ENCODE results near the gene CDH13. TPM values are rescaled to one million over a fixed set of nuclear protein-coding genes. Genes with fewer than 3 reads are reported as not detected.

The CDH13 gene
- total and polyA plus RNA-seq, 2 of the 8 experiments (the other 6 are each of a cell fraction or from before 2014, with no cell fraction given): 2.3 to 2.4 TPM

DNA sequence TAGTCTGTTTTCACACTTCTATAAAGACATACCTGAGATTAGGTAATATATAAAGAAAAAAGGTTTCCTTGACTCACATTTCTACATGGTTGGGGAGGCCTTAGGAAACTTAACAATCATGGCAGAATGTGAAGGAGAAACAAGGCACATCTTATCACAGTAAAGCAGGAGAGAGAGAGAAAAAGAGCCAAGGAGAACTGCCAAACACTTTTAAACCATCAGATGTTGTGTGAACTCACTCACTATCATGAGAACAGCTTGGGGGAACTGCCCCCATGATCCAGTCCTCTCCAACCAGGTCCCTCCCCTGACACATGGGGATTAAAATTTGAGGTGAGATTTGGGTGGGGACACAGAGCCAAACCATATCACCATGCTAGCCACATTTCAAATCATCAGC lies 547.9 kb downstream of the CDH13 start:
- H3K4me2 ChIP-seq (ENCODE audit: insufficient read depth in 1 of 2, low read depth in 2 of 2, low read length in 2 of 2): no peak overlapping the region

More for the DNA sequence above, 547.9 kb downstream of the CDH13 start:
- Histone ChIP-seq H2BK12ac (ENCODE audit: low read depth, low read length) (no peak overlapping the region), H2BK120ac (replicated peaks; ENCODE audit: low read depth, low read length) (no peak overlapping the region), H3K4me3 (ENCODE audit: extremely low read depth in 1 of 4, insufficient read depth in 2 of 4, low read depth in 3 of 4, low read length in 4 of 4) (no peak overlapping the region), H3K27me3 (replicated peaks in 1 of 4; ENCODE audit: control insufficient read depth in 3 of 4, extremely low read depth in 1 of 4, insufficient read depth in 3 of 4, low read length in 3 of 4) (no peaks in the 10 kb centered on the region), H3K9ac (replicated peaks in 1 of 4; ENCODE audit: extremely low read depth in 1 of 4, low read depth in 3 of 4, low read length in 3 of 4) (no peak overlapping the region), H3K14ac (ENCODE audit: insufficient read length) (no peak overlapping the region), H3K79me2 (ENCODE audit: control insufficient read depth in 1 of 2, insufficient read depth in 2 of 2, low read length in 2 of 2) (no peaks in the 10 kb centered on the region), H3K23me2 (ENCODE audit: low read depth, low read length) (no peaks in the 10 kb centered on the region), H2BK15ac (ENCODE audit: low read length) (no peak overlapping the region), H2BK20ac (ENCODE audit: low read length) (no peak overlapping the region), H2AK5ac (ENCODE audit: low read depth, low read length) (no peak overlapping the region), H3K27ac (ENCODE audit: low read depth, low read length) (no peak overlapping the region), H3K18ac (ENCODE audit: extremely low read depth, low read length) (no peak overlapping the region), H3K9me3 (ENCODE audit: insufficient read depth in 2 of 2, low read depth in 1 of 2, low read length in 1 of 2) (no peaks in the 10 kb centered on the region), H4K5ac (ENCODE audit: insufficient read length, low read depth, low read length) (no peak overlapping the region), H3K4ac (replicated peaks; ENCODE audit: insufficient read length, low read depth, low read length) (no peak overlapping the region), H4K91ac (replicated peaks; ENCODE audit: insufficient read length, low read length) (no peak overlapping the region), H2AFZ (ENCODE audit: low read length) (no peak overlapping the region), H3K56ac (replicated peaks; ENCODE audit: insufficient read length, low read depth, low read length) (peak overlapping the region; percentile 18), H4K8ac (ENCODE audit: extremely low read depth, insufficient read depth, low read length) (no peak overlapping the region), H2BK5ac (ENCODE audit: low read depth, low read length) (no peak overlapping the region), H3K79me1 (ENCODE audit: low read depth, low read length) (no peaks in the 10 kb centered on the region), H3K23ac (ENCODE audit: insufficient read length) (no peak overlapping the region), H4K20me1 (replicated peaks in 1 of 2; ENCODE audit: control insufficient read depth in 1 of 2, insufficient read depth in 2 of 2, low read length in 2 of 2) (no peaks in the 10 kb centered on the region), H3K36me3 (ENCODE audit: control insufficient read depth in 2 of 4, insufficient read depth in 4 of 4, low read length in 3 of 4) (no peaks in the 10 kb centered on the region), H3K4me1 (replicated peaks in 1 of 4; ENCODE audit: control insufficient read depth in 3 of 4, insufficient read depth in 4 of 4, low read length in 3 of 4) (no peaks in the 10 kb centered on the region)
- ChIA-PET POLR2A (ENCODE audit: partially characterized antibody) (no interaction called here), CTCF (ENCODE audit: partially characterized antibody) (interaction anchor here (0.6 kb wide), 1 partner anchor 152 kb away, joined by 3 read pairs; no protein-coding TSS in a partner anchor)
- FAIRE-seq: no peak
- DNase-seq (ENCODE audit: low read depth in 1 of 2, low spot score in 2 of 2): no peak
- no peak for TF ChIP-seq BRCA1 (IDR thresholded peaks at IDR 0.05; ENCODE audit: low read depth, low read length)
- TF ChIP-seq, protein P1, sequence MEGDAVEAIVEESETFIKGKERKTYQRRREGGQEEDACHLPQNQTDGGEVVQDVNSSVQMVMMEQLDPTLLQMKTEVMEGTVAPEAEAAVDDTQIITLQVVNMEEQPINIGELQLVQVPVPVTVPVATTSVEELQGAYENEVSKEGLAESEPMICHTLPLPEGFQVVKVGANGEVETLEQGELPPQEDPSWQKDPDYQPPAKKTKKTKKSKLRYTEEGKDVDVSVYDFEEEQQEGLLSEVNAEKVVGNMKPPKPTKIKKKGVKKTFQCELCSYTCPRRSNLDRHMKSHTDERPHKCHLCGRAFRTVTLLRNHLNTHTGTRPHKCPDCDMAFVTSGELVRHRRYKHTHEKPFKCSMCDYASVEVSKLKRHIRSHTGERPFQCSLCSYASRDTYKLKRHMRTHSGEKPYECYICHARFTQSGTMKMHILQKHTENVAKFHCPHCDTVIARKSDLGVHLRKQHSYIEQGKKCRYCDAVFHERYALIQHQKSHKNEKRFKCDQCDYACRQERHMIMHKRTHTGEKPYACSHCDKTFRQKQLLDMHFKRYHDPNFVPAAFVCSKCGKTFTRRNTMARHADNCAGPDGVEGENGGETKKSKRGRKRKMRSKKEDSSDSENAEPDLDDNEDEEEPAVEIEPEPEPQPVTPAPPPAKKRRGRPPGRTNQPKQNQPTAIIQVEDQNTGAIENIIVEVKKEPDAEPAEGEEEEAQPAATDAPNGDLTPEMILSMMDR (IDR thresholded peaks at IDR 0.05; ENCODE audit: control extremely low read depth in 1 of 3, insufficient read depth in 1 of 3, low read depth in 1 of 3, low read length in 3 of 3): no peak
- TF ChIP-seq POU5F1 (IDR thresholded peaks at IDR 0.05; ENCODE audit: low read depth, low read length): no peak
- no peak for TF ChIP-seq POLR2A (IDR thresholded peaks at IDR 0.05; ENCODE audit: control extremely low read depth in 1 of 2, low read depth in 2 of 2, low read length in 2 of 2)
- TF ChIP-seq RNF2 (IDR thresholded peaks at IDR 0.05; ENCODE audit: borderline replicate concordance, low read depth, low read length, missing control alignments, poor library complexity, severe bottlenecking): no peak
